HCT116 (cell line): ENCODE measurements around the gene CR2. TPM values are rescaled to one million over a fixed set of nuclear protein-coding genes. Genes with fewer than 3 reads are reported as not detected.

Source experiments
- ATAC-seq: fragments of 200-7000 bp; cut with Tn5 transposase; 2 replicates; pipeline ENCODE4 v1.9.1; 2020; ENCODE audit warnings: mild to moderate bottlenecking, moderate library complexity
- BruUV-seq: library from RNA; stranded (reverse); fragments of 400-500 nt; replicated peaks from 2 replicates; lab custom pipeline; 2021; lab: Mats Ljungman, UMichigan
- CTCF ChIA-PET: fragments of 300-600 bp; sonication (Branson Sonifier 250); formaldehyde crosslinking; loops from one replicate; lab custom pipeline; 2021; ENCODE audit warnings: antibody characterized with exemption; lab: Charles Lee
- POLR2A ChIA-PET: fragments of 300-600, 350-600 bp; sonication (Branson Sonifier 250); formaldehyde crosslinking; loops from one replicate; lab custom pipeline; 2021; ENCODE audit warnings: antibody characterized with exemption; lab: Charles Lee
- RAD21 ChIA-PET, 2 experiments: fragments of 300-600 bp; sonication (Branson Sonifier 250); formaldehyde crosslinking; loops; one replicate each; lab custom pipeline; 2023; ENCODE audit warnings: low total read pairs in 2 of 2; ENCODE audit not compliant: uncharacterized antibody in 2 of 2, unreplicated experiment in 2 of 2, low non-redundant PET in 1 of 2; lab: Charles Lee
- DNase-seq: peaks from one replicate; pipeline ENCODE4 v3.0.0-alpha.2; 2010; ENCODE audit warnings: low read depth, low spot score
- H2AFZ ChIP-seq: fragments of 200-600 bp; shearing (Covaris generic), sonication (generic); 2 replicates; pipeline ENCODE4 v1.6.1; 2017; ENCODE audit warnings: low read depth, mixed run types, mixed read lengths, antibody characterized with exemption, low read length; ENCODE audit not compliant: poor library complexity, severe bottlenecking
- H3K27ac ChIP-seq: 2 replicates; pipeline ENCODE4 v1.5.1; 2012; ENCODE audit warnings: low read depth, low read length
- H3K27me3 ChIP-seq: fragments of 200-600 bp; sonication (generic); 2 replicates; pipeline ENCODE4 v1.6.1; 2016; ENCODE audit warnings: mixed run types, low read length, mixed read lengths; ENCODE audit not compliant: insufficient read depth
- H3K36me3 ChIP-seq, 2 experiments: fragments of 200-500 bp in 1 of 2; fragments of 200-600 bp in 1 of 2; sonication (Bioruptor generic) in 1 of 2; sonication (generic) in 1 of 2; 2 replicates each; pipeline versions ENCODE4 v1.5.1 to v1.6.1; 2014 to 2016; ENCODE audit warnings: low read length in 2 of 2, inconsistent platforms in 1 of 2, mixed read lengths in 1 of 2, mixed run types in 1 of 2; ENCODE audit not compliant: insufficient read depth in 2 of 2, control insufficient read depth in 1 of 2
- H3K4me1 ChIP-seq, 2 experiments: fragments of 200-600 bp in 1 of 2; sonication (generic) in 1 of 2; 2 replicates each; pipeline versions ENCODE4 v1.5.1 to v1.6.1; 2012 to 2017; ENCODE audit warnings: low read length in 2 of 2, inconsistent platforms in 1 of 2, mild to moderate bottlenecking in 1 of 2, mixed read lengths in 1 of 2, mixed run types in 1 of 2, moderate library complexity in 1 of 2; ENCODE audit not compliant: insufficient read depth in 2 of 2, control insufficient read depth in 1 of 2
- H3K4me2 ChIP-seq: fragments of 200-600 bp; sonication (generic); 2 replicates; pipeline ENCODE4 v1.6.1; 2017; ENCODE audit warnings: mixed run types, low read length, mixed read lengths
- H3K4me3 ChIP-seq, 2 experiments: fragments of 200-600 bp in 1 of 2; sonication (generic) in 1 of 2; replicated peaks in 1 of 2; 2 replicates each; pipeline ENCODE4 v1.5.1; 2011 to 2016; ENCODE audit warnings: low read length in 2 of 2, control low read depth in 1 of 2, low read depth in 1 of 2, mild to moderate bottlenecking in 1 of 2, mixed read lengths in 1 of 2, mixed run types in 1 of 2
- H3K79me2 ChIP-seq: fragments of 200-600 bp; sonication (generic); 2 replicates; pipeline ENCODE4 v1.6.1; 2017; ENCODE audit warnings: mild to moderate bottlenecking, mixed run types, low read length, moderate library complexity, mixed read lengths; ENCODE audit not compliant: insufficient read depth
- H3K9ac ChIP-seq: fragments of 200-600 bp; sonication (generic); 2 replicates; pipeline ENCODE4 v1.6.1; 2016; ENCODE audit warnings: low read length, mixed read lengths
- H3K9me2 ChIP-seq: fragments of 200-600 bp; sonication (generic), shearing (Covaris generic); 2 replicates; pipeline ENCODE4 v1.6.1; 2017; ENCODE audit warnings: mixed run types, mild to moderate bottlenecking, moderate library complexity; ENCODE audit not compliant: insufficient read depth
- H3K9me3 ChIP-seq, 2 experiments: fragments of 200-500 bp in 1 of 2; fragments of 200-600 bp in 1 of 2; sonication (Bioruptor generic) in 1 of 2; sonication (generic) in 1 of 2; 2 replicates each; pipeline ENCODE4 v1.6.1; 2014 to 2017; ENCODE audit warnings: low read length in 2 of 2, mixed read lengths in 2 of 2, inconsistent platforms in 1 of 2, low read depth in 1 of 2, mild to moderate bottlenecking in 1 of 2, mixed run types in 1 of 2, moderate library complexity in 1 of 2; ENCODE audit not compliant: control insufficient read depth in 1 of 2, insufficient read depth in 1 of 2
- H4K20me1 ChIP-seq: fragments of 200-600 bp; sonication (generic), shearing (Covaris generic); 2 replicates; pipeline ENCODE4 v1.6.1; 2017; ENCODE audit warnings: mixed run types, mild to moderate bottlenecking, moderate library complexity; ENCODE audit not compliant: insufficient read depth
- CBX3 ChIP-seq: IDR thresholded peaks from 2 replicates; pipeline ENCODE4 v1.6.1; 2012; ENCODE audit warnings: low read depth
- CEBPB ChIP-seq: IDR thresholded peaks from 2 replicates; pipeline ENCODE4 v1.6.1; 2012; ENCODE audit warnings: low read depth
- ELF1 ChIP-seq: IDR thresholded peaks from 2 replicates; pipeline ENCODE4 v1.6.1; 2012; ENCODE audit warnings: low read depth, borderline replicate concordance
- EZH2 ChIP-seq: fragments of 200-600 bp; sonication (generic); IDR thresholded peaks from 2 replicates; pipeline ENCODE4 v1.6.1; 2017; ENCODE audit warnings: antibody characterized with exemption, mixed run types
- EZH2phosphoT487 ChIP-seq: fragments of 200-600 bp; IDR thresholded peaks from 2 replicates; pipeline ENCODE4 v1.6.1; 2018; ENCODE audit warnings: antibody characterized with exemption, borderline replicate concordance
- FOSL1 ChIP-seq: IDR thresholded peaks from 2 replicates; pipeline ENCODE4 v1.6.1; 2012; ENCODE audit warnings: low read depth
- MAX ChIP-seq: IDR thresholded peaks from 2 replicates; pipeline ENCODE4 v1.6.1; 2012
- POLR2A ChIP-seq: IDR thresholded peaks from 2 replicates; pipeline ENCODE4 v1.7.0; 2011; ENCODE audit warnings: borderline replicate concordance; ENCODE audit not compliant: insufficient read depth, insufficient read length; ENCODE audit errors: extremely low read depth
- POLR2AphosphoS5 ChIP-seq: IDR thresholded peaks from 2 replicates; pipeline ENCODE4 v1.6.1; 2011; ENCODE audit warnings: mild to moderate bottlenecking, low read depth, low read length, moderate library complexity
- RAD21 ChIP-seq: IDR thresholded peaks from 2 replicates; pipeline ENCODE4 v1.6.1; 2012; ENCODE audit warnings: low read depth, mild to moderate bottlenecking
- ZBTB33 ChIP-seq: IDR thresholded peaks from 2 replicates; pipeline ENCODE4 v1.6.1; 2011; ENCODE audit warnings: mild to moderate bottlenecking, low read length, moderate library complexity; ENCODE audit not compliant: insufficient replicate concordance; ENCODE audit errors: extremely low read depth
- ZNF274 ChIP-seq: fragments of 200-500 bp; sonication (Bioruptor generic); IDR thresholded peaks from 2 replicates; pipeline ENCODE4 v1.6.1; 2014; ENCODE audit warnings: mild to moderate bottlenecking, low read depth, low read length, inconsistent platforms
- intact Hi-C: fragments of 100-400 bp; cut with micrococcal nuclease; formaldehyde crosslinking; loops from 2 replicates; pipeline ENCODE4 v1.10.0; 2022
- total RNA-seq: library from RNA; stranded (reverse); gene quantifications from one replicate; pipeline ENCODE4 v1.2.1, GENCODE V29; 2021; ENCODE audit not compliant: unreplicated experiment
- TF ChIP-seq, protein P1 (sequence below), 3 experiments: fragments of 200-600 bp in 1 of 3; sonication (generic) in 1 of 3; IDR thresholded peaks in 2 of 3; conservative IDR thresholded peaks in 1 of 3; 2 replicates each; pipeline ENCODE4 v1.5.1; 2012 to 2017; ENCODE audit warnings: low read depth in 2 of 3, low read length in 2 of 3, antibody characterized with exemption in 1 of 3, borderline replicate concordance in 1 of 3, control low read depth in 1 of 3, mild to moderate bottlenecking in 1 of 3, mixed read lengths in 1 of 3, mixed run types in 1 of 3, moderate library complexity in 1 of 3; ENCODE audit not compliant: insufficient read depth in 1 of 3
- TF ChIP-seq, protein P2 (sequence below): IDR thresholded peaks from 2 replicates; pipeline ENCODE4 v1.6.1; 2012

CR2 gene
- total RNA-seq, 1 experiment from 2014 or later = 4.0 TPM

DNA sequence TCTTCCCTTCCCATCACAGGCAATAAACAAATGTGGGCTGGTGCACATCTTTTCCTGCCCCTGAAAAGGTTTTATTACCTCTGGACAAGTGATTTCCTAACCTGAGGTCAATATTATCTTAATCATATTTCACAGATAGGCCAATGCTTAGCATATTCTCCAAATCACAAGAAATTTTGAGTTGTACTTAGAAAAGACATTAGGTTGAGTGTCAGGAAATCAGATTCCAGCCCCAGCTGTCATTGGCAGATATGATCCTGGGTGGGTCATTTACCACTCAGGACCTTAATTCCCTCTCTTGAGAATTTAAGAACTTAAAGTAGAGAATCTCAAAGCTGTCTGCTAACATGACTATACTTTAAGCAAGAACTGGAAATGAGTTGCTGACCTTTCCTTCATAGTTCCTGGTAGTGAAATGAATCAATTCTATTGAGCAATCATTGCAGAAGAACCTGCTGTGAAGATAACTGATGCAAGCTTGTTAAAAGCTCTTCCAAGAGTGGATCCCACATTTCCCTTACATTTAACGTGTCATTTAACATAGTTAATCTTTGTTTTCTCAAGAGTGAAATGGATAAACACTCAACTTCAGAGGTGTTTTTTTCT is 46.4 kb upstream of the CR2 start:
- Histone ChIP-seq H3K9me2 (no peaks in the 10 kb centered on the region), H3K79me2 (no peaks in the 10 kb centered on the region), H3K36me3 (no peaks in the 10 kb centered on the region), H3K27me3 (no peaks in the 10 kb centered on the region), H3K9ac (no peak overlapping the region), H3K4me2 (no peak overlapping the region), H3K4me3 (no peak overlapping the region), H2AFZ (no peak overlapping the region), H3K27ac (no peak overlapping the region), H3K9me3 (no peaks in the 10 kb centered on the region), H3K4me1 (no peaks in the 10 kb centered on the region), H4K20me1 (no peaks in the 10 kb centered on the region)
- BruUV-seq = no TSS peak
- ChIA-PET POLR2A (no interaction called here), RAD21 (no interaction called here), CTCF (interaction anchor here (1.2 kb wide), 1 partner anchor 10 kb away, joined by 3 read pairs; no protein-coding TSS in a partner anchor)
- intact Hi-C loops = loop anchor here (10.0 kb wide), 1 partner anchor 253 kb away; no protein-coding TSS in a partner anchor
- ATAC-seq = no peak
- no peak for TF ChIP-seq MAX
- TF ChIP-seq CEBPB = peak; percentile 67
- no peak for TF ChIP-seq FOSL1
- DNase-seq = no peak

GRCh38 chr1:207412845-207413244 is 41.3 kb upstream of the CR2 start:
- TF ChIP-seq, protein P1, sequence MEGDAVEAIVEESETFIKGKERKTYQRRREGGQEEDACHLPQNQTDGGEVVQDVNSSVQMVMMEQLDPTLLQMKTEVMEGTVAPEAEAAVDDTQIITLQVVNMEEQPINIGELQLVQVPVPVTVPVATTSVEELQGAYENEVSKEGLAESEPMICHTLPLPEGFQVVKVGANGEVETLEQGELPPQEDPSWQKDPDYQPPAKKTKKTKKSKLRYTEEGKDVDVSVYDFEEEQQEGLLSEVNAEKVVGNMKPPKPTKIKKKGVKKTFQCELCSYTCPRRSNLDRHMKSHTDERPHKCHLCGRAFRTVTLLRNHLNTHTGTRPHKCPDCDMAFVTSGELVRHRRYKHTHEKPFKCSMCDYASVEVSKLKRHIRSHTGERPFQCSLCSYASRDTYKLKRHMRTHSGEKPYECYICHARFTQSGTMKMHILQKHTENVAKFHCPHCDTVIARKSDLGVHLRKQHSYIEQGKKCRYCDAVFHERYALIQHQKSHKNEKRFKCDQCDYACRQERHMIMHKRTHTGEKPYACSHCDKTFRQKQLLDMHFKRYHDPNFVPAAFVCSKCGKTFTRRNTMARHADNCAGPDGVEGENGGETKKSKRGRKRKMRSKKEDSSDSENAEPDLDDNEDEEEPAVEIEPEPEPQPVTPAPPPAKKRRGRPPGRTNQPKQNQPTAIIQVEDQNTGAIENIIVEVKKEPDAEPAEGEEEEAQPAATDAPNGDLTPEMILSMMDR (IDR thresholded peaks at IDR 0.05 in 2 of 3, conservative IDR thresholded peaks at IDR 0.05 in 1 of 3; ENCODE audit: borderline replicate concordance in 1 of 3, insufficient read depth in 1 of 3, low read depth in 2 of 3, low read length in 2 of 3) = no peak
- no peak for TF ChIP-seq POLR2AphosphoS5
- no peak for TF ChIP-seq CBX3
- no peak for TF ChIP-seq ZBTB33
- TF ChIP-seq EZH2 = no peak
- no peak for TF ChIP-seq EZH2phosphoT487
- no peak for TF ChIP-seq ELF1
- TF ChIP-seq POLR2A = no peak
- TF ChIP-seq, protein P2, sequence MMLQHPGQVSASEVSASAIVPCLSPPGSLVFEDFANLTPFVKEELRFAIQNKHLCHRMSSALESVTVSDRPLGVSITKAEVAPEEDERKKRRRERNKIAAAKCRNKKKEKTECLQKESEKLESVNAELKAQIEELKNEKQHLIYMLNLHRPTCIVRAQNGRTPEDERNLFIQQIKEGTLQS = no peak
- no peak for TF ChIP-seq CEBPB
- no peak for TF ChIP-seq ZNF274
- no peak for TF ChIP-seq RAD21
- H2AFZ ChIP-seq = no peak overlapping the region
- ChIA-PET POLR2A (no interaction called here), CTCF (interaction anchor here (0.8 kb wide), 1 partner anchor 8 kb away, joined by 5 read pairs; no protein-coding TSS in a partner anchor), RAD21 (no interaction called here)
- no peaks in the 10 kb centered on the region for H4K20me1 ChIP-seq
- H3K4me3 ChIP-seq = no peak overlapping the region
- H3K9ac ChIP-seq = no peak overlapping the region
- DNase-seq (no peak), ATAC-seq (no peak)
- intact Hi-C loops = no loop called here
- H3K79me2 ChIP-seq = no peaks in the 10 kb centered on the region
- H3K9me3 ChIP-seq = no peaks in the 10 kb centered on the region
- no peaks in the 10 kb centered on the region for H3K9me2 ChIP-seq
- H3K4me2 ChIP-seq = no peak overlapping the region
- H3K4me1 ChIP-seq = no peaks in the 10 kb centered on the region
- H3K36me3 ChIP-seq = no peaks in the 10 kb centered on the region
- no peak overlapping the region for H3K27ac ChIP-seq
- BruUV-seq = no TSS peak
- no peaks in the 10 kb centered on the region for H3K27me3 ChIP-seq
